ENCODE data around the gene AFF3.
A peak's percentile ranks its signal among the peaks of the same experiment; 100 is the strongest.

- TF ChIP-seq, protein P1, sequence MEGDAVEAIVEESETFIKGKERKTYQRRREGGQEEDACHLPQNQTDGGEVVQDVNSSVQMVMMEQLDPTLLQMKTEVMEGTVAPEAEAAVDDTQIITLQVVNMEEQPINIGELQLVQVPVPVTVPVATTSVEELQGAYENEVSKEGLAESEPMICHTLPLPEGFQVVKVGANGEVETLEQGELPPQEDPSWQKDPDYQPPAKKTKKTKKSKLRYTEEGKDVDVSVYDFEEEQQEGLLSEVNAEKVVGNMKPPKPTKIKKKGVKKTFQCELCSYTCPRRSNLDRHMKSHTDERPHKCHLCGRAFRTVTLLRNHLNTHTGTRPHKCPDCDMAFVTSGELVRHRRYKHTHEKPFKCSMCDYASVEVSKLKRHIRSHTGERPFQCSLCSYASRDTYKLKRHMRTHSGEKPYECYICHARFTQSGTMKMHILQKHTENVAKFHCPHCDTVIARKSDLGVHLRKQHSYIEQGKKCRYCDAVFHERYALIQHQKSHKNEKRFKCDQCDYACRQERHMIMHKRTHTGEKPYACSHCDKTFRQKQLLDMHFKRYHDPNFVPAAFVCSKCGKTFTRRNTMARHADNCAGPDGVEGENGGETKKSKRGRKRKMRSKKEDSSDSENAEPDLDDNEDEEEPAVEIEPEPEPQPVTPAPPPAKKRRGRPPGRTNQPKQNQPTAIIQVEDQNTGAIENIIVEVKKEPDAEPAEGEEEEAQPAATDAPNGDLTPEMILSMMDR (IDR thresholded peaks at IDR 0.05; ENCODE audit: low read depth, low read length, poor library complexity, severe bottlenecking) = peak; percentile 54
- TF ChIP-seq EZH2phosphoT487 (IDR thresholded peaks at IDR 0.05; ENCODE audit: borderline replicate concordance, low read length) = no peak
Observed at GRCh38 chr2:99818842-99819241, 323.5 kb downstream of the AFF3 start.
